Testis (tissue), 2 donors: Measurements from ENCODE around the gene ERI3.

ENCODE experiments used
- POLR2A ChIP-seq: fragments of 450-650 bp; IDR thresholded peaks from one replicate; pipeline ENCODE4 v1.6.1; 2017; ENCODE audit warnings: antibody characterized with exemption, mild to moderate bottlenecking, moderate library complexity
- TF ChIP-seq, protein P1 (sequence below), 3 experiments: fragments of 450-650 bp in 2 of 3; fragments of 200-600 bp in 1 of 3; sonication (generic) in 1 of 3; IDR thresholded peaks; one replicate each; pipeline ENCODE4 v1.5.1; 2016 to 2019; ENCODE audit warnings: antibody characterized with exemption in 3 of 3, mild to moderate bottlenecking in 2 of 3, moderate library complexity in 1 of 3

DNA sequence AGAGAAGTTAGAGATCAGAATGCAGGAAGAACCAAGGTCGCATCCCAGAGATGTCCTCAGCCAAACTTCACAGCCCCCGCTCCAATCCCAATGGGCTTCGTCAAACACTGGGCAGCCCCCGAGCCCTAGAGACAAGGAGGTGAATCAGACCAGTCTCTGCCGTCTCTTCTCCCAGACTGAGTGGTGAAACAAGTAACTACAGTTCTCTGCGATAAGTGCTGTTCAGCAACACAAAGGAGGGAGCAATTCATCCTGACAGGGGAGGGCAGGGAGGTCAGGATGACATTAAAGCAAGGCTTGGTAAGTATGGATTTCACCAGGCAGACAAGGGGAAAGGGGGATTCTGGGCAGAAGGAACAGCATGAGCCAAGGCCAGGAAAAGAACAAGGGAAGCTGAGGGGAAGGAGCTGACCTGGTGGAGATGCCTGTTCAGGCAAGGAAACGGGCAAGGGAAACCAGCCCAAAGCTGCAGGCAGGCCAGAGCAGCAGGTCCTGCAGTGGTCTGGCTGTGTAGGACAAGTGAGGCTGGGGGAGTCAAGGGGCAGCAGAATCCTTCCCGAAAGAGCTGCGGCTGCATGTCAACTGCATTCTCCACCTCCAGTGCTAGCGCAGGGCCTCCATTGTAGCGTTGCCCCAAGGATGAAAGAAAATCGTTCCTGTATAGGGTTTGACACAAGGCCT is 13.6 kb upstream of the ERI3 start:
- TF ChIP-seq POLR2A: no peak
- TF ChIP-seq, protein P1, sequence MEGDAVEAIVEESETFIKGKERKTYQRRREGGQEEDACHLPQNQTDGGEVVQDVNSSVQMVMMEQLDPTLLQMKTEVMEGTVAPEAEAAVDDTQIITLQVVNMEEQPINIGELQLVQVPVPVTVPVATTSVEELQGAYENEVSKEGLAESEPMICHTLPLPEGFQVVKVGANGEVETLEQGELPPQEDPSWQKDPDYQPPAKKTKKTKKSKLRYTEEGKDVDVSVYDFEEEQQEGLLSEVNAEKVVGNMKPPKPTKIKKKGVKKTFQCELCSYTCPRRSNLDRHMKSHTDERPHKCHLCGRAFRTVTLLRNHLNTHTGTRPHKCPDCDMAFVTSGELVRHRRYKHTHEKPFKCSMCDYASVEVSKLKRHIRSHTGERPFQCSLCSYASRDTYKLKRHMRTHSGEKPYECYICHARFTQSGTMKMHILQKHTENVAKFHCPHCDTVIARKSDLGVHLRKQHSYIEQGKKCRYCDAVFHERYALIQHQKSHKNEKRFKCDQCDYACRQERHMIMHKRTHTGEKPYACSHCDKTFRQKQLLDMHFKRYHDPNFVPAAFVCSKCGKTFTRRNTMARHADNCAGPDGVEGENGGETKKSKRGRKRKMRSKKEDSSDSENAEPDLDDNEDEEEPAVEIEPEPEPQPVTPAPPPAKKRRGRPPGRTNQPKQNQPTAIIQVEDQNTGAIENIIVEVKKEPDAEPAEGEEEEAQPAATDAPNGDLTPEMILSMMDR (IDR thresholded peaks at IDR 0.05): no peak
